IPS DF 6.9 (cell line): ENCODE measurements around the gene BRINP1.

Source experiments
- DNase-seq: peaks from one replicate; pipeline ENCODE4 v3.0.0-alpha.2; 2013; ENCODE audit warnings: low read depth, low spot score
- H3K27ac ChIP-seq: one replicate; pipeline ENCODE4 v1.5.1; 2013; ENCODE audit warnings: low read length, control low read depth
- H3K27me3 ChIP-seq: 2 replicates; pipeline ENCODE4 v1.6.1; 2013; ENCODE audit warnings: mild to moderate bottlenecking, low read length; ENCODE audit not compliant: control insufficient read depth, insufficient read depth
- H3K36me3 ChIP-seq: 2 replicates; pipeline ENCODE4 v1.6.1; 2013; ENCODE audit warnings: low read length; ENCODE audit not compliant: control insufficient read depth, insufficient read depth
- H3K4me1 ChIP-seq: 2 replicates; pipeline ENCODE4 v1.6.1; 2013; ENCODE audit warnings: low read length; ENCODE audit not compliant: control insufficient read depth, insufficient read depth
- H3K4me3 ChIP-seq: 2 replicates; pipeline ENCODE4 v1.5.1; 2013; ENCODE audit warnings: mild to moderate bottlenecking, low read length
- H3K9me3 ChIP-seq: 2 replicates; pipeline ENCODE4 v1.6.1; 2013; ENCODE audit warnings: low read length, inconsistent platforms; ENCODE audit not compliant: control insufficient read depth, insufficient read depth
- WGBS: extraction: QIAGEN DNeasy Blood & Tissue Kit; methylation state at CpG from one replicate; pipeline ENCODE4 v1.1.7; 2013; ENCODE audit warnings: mixed read lengths, missing lambda C conversion rate; ENCODE audit not compliant: insufficient read length, insufficient coverage; 5-methylcytosine and 5-hydroxymethylcytosine counted together

BRINP1 gene

GRCh38 chr9:119126040-119126439 lies 243.2 kb downstream of the BRINP1 start:
- no peak overlapping the region for H3K27ac ChIP-seq
- H3K4me1 ChIP-seq, result no peaks in the 10 kb centered on the region
- no peaks in the 10 kb centered on the region for H3K36me3 ChIP-seq
- H3K9me3 ChIP-seq, result no peaks in the 10 kb centered on the region
- DNase-seq, result no peak
- no peak overlapping the region for H3K4me3 ChIP-seq
- WGBS, result no CpG with 5 or more reads among the region's 2 CpGs
- H3K27me3 ChIP-seq, result no peaks in the 10 kb centered on the region

DNA sequence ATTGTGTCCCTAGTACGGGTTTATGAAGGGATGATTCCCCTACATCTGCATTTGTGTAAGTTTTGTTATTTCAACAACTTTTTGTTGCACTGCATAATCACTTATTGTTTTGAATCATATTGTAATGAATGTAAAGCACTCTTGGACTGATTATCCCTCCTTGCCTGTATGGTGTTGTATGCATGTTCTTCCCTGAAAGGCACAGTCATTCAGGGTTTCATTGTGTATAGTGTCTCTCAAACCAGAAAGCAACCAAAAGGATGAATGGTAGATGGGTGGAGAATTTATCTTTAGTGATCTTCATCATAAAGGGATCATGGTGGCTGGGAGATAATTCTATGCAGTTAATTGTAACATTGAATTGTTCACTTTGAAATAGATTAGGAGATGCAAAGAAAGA lies 247.3 kb downstream of the BRINP1 start:
- no peak for DNase-seq
- Histone ChIP-seq H3K9me3 (no peaks in the 10 kb centered on the region), H3K27me3 (no peaks in the 10 kb centered on the region), H3K4me3 (no peak overlapping the region), H3K27ac (no peak overlapping the region), H3K36me3 (no peaks in the 10 kb centered on the region), H3K4me1 (no peaks in the 10 kb centered on the region)
- no CpG with 5 or more reads among the region's 1 CpG for WGBS

DNA sequence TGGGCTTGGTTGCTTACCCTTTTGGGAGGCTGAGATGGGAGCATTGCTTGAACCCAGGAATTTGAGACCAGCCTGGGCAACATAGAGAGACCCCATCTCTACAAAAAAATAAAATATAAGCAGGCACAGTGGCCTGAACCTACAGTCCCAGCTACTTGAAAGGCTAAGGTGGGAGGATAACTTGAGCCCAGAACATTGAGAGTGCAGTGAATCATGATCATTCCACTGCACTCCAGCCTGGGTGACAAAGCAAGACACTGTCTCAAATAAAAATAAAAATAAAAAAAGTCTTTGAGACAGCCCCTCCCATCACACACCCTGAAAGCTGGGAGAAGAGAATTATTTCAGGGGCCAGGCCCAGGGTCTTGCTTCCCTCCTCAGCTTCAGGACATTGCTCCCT lies 251.8 kb downstream of the BRINP1 start:
- Histone ChIP-seq H3K36me3 (no peaks in the 10 kb centered on the region), H3K27me3 (no peaks in the 10 kb centered on the region), H3K4me1 (no peaks in the 10 kb centered on the region), H3K27ac (no peak overlapping the region), H3K9me3 (no peaks in the 10 kb centered on the region), H3K4me3 (no peak overlapping the region)
- no peak for DNase-seq
